ENCODE data around the gene MYO1C.

- no peak for TF ChIP-seq EZH2 (IDR thresholded peaks at IDR 0.05; ENCODE audit: low read length, missing control alignments)
- TF ChIP-seq, protein P1, sequence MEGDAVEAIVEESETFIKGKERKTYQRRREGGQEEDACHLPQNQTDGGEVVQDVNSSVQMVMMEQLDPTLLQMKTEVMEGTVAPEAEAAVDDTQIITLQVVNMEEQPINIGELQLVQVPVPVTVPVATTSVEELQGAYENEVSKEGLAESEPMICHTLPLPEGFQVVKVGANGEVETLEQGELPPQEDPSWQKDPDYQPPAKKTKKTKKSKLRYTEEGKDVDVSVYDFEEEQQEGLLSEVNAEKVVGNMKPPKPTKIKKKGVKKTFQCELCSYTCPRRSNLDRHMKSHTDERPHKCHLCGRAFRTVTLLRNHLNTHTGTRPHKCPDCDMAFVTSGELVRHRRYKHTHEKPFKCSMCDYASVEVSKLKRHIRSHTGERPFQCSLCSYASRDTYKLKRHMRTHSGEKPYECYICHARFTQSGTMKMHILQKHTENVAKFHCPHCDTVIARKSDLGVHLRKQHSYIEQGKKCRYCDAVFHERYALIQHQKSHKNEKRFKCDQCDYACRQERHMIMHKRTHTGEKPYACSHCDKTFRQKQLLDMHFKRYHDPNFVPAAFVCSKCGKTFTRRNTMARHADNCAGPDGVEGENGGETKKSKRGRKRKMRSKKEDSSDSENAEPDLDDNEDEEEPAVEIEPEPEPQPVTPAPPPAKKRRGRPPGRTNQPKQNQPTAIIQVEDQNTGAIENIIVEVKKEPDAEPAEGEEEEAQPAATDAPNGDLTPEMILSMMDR (conservative IDR thresholded peaks at IDR 0.05 in 1 of 2, IDR thresholded peaks at IDR 0.05 in 1 of 2; ENCODE audit: low read depth in 1 of 2, low read length in 2 of 2): no peak
Measured at GRCh38 chr17:1535737-1536136, 43.3 kb upstream of the MYO1C start.
